HG03439 (cell line): ENCODE data around the gene TRAPPC12.
"Not testable (repeated sequence)": the region's sequence is repeated elsewhere in the genome, so short reads cannot be mapped to it uniquely, and the experiment has no call there.

Experiments used
- ATAC-seq: cut with Tn5 transposase; IDR thresholded peaks from one replicate; pipeline ENCODE4 v1.9.1; 2021; ENCODE audit warnings: mild to moderate bottlenecking, moderate library complexity; ENCODE audit not compliant: unreplicated experiment

TRAPPC12 gene

DNA sequence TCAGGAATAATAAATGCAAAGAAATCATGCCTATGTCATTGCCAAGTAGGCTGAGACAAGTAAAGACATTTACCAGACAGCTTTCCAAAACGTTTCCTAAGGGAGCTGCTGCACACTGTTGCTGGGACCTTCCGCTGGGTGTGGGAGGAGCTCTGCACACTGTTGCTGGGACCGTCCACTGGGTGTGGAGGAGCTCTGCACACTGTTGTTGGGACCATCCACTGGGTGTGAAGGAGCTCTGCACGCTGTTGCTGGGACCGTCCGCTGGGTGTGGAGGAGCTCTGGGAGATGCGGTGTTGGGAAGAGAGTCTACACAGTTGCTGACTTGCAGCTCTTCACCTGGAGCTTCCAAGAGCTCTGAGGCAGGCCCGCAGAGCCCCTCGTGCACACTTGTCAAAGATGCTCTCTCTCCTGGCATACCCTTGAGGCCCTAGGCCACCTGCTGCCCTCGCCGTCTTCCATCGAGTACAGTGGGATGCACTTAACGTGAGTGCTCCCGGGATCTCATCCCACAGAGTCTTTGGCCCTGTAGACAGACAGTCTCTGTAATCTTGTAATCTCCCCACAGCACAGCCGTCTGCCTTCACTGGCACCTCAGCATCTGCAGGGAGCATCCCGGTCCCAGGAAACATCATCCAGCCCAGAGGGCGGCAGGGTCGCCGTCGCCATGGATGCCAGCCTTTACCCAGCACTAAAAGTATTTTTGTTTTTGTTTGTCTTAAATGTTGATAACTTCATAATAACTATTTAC, 51.4 kb downstream of the TRAPPC12 start:
- ATAC-seq, result no peak

GRCh38 chr2:3432067-3432466, 52.6 kb downstream of the TRAPPC12 start:
- no peak for ATAC-seq

DNA sequence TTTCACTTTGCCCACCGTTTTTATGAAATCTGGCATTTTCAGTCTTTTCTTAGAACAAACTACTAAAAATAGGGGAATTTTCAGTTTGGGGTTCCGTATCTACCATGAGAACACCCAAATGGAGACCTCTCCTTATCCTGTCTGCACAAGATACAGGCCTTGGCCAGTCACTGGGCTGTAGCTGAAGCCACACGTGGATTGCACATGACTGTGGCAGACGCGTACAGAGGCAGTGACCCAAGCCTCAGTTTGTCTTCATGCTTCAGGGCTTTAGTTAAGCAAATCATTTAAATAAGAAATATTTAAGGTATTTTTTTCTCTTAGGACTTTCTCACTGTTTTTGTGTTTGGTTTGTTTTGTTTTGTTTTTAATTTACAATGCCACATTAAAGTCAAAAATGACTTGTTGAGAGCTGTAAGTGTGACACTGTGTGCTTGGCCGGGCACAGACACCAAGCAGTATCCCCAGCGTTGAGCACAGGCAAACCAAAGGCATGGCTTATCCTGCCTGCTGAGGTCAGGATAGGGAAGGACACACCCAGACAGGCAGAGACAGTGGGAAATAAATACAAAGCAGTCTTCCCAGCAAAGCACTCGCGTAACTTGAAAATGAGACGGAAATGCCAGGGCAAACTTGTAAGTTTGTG, 53.3 kb downstream of the TRAPPC12 start:
- no peak for ATAC-seq

DNA sequence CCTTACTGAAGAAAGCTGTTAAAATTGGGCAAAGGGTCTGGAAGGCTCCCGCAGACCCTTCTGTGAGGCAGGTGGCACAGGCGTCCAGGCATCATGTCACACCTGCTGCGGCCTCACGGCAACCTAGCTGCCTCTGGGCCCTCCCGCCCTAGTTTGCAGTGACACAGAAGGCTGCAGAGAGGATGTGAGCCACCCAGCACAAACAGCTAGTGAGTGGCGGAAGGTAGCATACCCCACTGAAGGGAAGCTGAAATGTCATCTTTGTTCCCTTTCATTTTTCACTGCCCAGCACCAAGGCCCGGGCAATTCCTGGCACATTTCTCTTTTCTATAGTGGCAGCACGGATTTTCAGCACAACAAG, 53.8 kb downstream of the TRAPPC12 start:
- ATAC-seq, result no peak

DNA sequence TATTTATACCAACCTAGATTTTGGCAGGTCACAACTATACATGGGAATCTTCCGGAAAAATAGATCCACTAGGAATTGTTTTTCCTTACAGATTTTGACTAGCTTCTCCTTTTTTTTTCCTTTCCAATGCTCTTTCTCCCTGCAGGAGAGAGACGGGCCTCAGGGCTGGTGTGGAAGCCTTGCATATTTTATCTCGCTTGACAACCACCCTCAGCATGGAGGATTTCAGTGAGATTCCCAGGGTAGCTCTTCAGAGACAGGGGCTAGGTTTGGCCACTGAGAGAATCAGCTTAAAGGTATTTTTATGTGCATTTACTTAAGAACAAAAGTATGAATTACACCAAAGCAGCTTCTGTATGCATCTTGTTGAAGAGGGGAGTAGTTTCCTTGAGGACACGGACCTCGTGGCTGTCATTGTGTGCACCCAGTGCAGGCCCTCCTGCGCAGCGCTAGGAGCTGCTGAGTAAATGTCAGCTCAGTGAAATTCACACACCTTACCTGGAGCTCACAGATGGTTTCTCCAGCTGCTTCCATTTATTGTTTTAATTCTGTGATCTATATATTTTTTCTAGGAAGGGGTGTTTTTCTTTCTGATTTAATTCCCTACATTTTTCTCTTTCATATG, 54.4 kb downstream of the TRAPPC12 start:
- no peak for ATAC-seq

GRCh38 chr2:3434654-3435053, 55.2 kb downstream of the TRAPPC12 start:
- ATAC-seq, result no peak

- ATAC-seq, result no peak
Observed at GRCh38 chr2:3435445-3435844, 56.0 kb downstream of the TRAPPC12 start.

GRCh38 chr2:3440477-3440876, 61.0 kb downstream of the TRAPPC12 start:
- ATAC-seq, result no peak

DNA sequence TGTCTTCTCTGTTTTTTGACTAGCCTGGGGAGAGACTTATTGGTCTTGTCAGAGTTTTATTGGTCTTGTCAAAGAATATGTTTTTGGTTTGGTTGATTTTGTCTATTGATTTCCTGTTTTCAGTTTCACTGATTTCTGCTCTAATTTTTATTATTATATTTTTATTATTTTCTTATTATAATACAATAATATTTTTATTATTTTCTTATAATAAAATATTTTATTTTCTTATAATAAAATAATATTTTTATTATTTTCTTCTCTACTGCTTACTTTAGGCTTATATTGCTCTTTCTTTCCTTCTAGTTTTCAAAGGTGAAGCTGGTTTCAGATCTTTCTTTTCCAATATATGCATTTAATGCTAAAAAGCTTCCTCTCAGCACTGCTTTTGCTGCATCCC, 62.0 kb downstream of the TRAPPC12 start:
- no peak for ATAC-seq

DNA sequence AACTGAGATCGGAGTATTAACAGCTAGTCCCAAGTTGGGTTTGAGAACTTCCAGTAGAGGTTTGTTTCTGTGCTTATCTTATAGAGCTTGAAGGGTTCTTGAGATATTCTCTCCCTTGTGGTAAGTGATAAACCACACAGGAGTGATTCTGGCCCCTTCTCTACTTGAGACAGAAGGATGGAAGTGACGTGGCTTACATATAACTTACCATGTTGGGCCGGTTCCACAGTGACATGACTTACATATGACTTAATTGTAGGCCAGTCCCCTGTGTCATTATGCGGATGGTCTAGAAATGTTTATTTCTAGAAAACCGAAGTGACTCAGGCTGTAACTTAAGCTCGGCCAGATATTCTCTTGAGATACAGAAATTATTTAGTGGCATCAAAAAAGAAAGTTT, 62.7 kb downstream of the TRAPPC12 start:
- no peak for ATAC-seq

- no peak for ATAC-seq
Observed at GRCh38 chr2:3443083-3443482, 63.6 kb downstream of the TRAPPC12 start.

GRCh38 chr2:3443506-3444084, 64.1 kb downstream of the TRAPPC12 start:
- no peak for ATAC-seq

DNA sequence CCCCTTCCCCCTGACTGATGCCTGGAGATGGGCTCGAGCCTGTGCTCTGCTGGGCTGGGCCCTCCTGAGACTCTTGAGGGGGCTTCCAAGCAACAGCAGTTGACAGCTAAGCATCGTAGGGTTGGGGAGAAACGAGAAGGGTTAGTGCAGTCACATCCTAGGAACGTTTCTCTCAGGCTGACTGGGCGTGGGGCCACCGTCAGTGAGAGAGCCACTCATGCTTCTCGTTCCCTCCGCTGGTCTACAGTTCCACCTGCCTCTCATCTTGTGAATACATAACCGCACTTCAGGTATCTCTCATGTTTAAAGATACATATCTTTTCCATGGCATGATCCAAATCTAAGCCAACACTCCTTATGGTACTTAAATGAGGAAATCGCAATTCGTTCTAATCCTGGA, 66.4 kb downstream of the TRAPPC12 start:
- no peak for ATAC-seq

DNA sequence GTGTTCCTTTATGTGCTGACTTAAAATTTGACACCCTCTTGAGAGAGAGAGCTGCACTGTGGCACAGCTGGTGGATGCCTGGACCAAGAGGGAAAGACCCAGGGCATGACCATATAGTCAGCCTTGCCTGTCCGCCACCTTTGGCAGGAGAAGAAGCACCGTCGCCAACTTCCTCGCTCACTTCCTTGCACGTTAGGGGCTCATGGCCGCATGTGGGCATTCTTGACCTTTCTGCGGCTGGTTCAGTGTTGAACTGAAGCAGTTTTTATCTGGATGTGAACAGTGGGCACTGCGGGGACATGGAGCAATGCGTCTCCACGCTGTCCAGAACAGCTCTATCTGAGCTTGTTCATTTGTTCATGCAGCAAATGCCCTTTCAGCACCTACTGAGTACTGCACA, 66.9 kb downstream of the TRAPPC12 start:
- ATAC-seq, result no peak

GRCh38 chr2:3447186-3447585, 67.7 kb downstream of the TRAPPC12 start:
- not testable (repeated sequence) for ATAC-seq

DNA sequence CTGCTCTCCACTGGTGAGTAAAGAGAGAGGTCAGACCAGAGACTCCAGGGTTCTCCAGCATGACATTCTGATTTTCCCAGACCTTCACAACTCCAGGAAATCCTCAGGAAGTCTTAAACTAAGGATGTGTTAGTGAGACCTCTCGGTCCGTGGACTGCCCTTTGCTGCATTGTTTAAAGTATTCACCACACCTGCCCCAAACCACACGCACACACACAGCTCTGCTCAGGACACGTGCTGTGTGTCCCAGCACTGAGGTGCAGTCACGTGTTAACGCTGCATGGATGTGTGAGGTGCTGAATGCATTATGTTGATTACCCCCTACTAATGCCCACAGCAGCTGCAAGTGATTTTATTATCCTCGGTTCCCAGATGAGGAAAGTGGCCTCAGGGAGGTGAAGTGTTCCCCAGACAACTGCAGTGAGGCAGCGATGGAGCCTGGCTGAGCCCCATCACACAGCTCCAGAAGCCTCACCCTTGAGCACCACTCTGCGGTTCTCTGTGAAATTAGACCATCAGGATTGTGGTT, 68.4 kb downstream of the TRAPPC12 start:
- no peak for ATAC-seq

DNA sequence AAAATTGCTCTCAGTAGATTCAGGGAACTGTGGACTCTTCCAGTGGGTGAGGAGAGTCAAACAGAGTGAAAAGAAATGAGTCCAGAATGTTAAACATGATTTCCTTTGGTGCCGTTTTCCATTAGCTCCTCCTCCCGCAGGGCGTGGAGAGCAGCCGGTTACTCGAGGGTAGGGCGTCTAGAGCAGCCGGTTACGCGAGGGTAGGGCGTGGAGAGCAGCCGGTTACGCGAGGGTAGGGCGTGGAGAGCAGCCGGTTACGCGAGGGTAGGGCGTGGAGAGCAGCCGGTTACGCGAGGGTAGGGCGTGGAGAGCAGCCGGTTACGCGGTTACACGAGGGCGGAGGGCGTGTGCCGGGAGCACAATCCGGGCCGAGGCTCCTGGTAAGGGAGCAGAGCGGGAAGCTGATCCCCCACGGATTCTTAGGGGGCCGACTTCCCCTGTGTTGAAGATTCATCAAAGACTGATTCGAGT, 69.0 kb downstream of the TRAPPC12 start:
- not testable (repeated sequence) for ATAC-seq

GRCh38 chr2:3449086-3449485, 69.6 kb downstream of the TRAPPC12 start:
- ATAC-seq, result no peak

- no peak for ATAC-seq
Observed at GRCh38 chr2:3449936-3450335, 70.4 kb downstream of the TRAPPC12 start.

DNA sequence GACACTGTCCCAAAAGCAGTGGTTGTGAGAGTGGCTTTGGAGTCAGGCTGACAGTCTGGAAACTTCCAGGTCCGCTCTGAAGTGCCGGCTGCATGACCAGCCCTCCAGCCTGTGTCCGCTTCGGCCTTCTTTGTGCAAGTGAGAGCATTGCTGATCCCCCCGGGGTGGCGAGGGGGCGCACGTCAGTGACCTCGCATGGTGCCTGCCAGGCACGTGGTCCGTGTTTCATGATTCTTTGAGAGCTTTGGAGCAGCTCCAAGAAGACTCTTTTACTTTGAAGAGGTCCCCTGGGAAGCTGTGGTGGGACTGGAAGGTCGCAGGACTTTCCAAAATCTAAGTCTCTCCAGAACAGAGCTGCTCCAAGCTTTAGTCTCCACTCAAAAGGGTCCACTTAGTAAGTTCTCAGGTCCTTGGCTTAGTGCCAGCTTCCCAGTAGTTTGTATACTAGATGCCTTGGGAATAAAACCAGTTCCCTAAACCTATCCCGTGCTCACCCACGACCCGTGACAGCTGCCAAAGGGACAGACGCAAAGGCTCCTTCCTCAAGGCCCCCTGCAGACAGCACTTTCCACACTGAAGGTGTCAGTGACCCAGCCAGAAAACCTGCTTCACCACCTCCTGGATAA, 71.0 kb downstream of the TRAPPC12 start:
- ATAC-seq, result no peak

- ATAC-seq, result no peak
Observed at GRCh38 chr2:3451169-3451568, 71.7 kb downstream of the TRAPPC12 start.
